ENCODE measurements around the gene AQP12B. TPM values are rescaled to one million over a fixed set of nuclear protein-coding genes. Genes with fewer than 3 reads are reported as not detected.

AQP12B gene
- total RNA-seq, 4 donors from 2014 or later = not detected

DNA sequence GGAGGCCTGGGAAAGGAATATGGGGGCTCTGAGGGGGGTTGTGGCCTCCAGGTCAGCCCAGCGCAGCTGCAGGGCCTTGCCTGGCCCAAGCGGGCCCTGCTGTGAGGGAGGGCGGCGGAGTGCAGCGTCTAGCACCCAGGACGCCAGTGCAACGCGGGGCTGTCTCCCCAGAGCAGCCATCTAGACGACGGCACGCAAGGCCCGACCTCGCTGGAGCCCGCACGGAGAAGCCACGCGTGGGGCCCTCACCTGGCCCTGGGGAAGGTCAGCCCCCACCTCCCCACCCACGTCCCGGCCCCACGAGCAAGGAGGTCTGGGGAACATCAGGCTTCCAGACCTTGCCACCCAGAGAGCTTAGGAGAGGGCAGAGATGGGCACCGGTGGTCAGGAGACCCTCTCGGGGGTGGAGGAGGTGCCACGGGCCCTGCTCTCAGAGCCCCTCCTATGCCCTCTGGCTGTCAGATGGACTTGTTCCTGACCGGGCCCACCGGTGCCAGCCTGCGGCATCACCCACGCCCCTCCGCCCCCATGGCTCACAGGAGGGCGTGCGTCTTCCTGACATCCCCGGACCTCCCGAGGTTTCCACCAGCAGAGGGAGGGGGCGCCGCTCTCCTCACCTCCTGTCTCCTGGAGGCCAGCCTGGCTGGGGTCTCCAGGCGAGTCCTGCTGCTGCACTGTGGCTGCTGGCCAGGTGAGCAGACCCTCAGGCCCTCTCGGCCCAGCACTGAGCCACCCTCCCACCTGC, 40.5 kb downstream of the AQP12B start:
- Histone ChIP-seq H3K9me3 (no peaks in the 10 kb centered on the region), H3K4me3 (no peak overlapping the region), H3K27ac (no peak overlapping the region), H3K27me3 (no peaks in the 10 kb centered on the region), H3K4me1 (no peaks in the 10 kb centered on the region), H3K36me3 (no peaks in the 10 kb centered on the region)
- DNase-seq = no peak
- intact Hi-C loops (cut with DNase I; ENCODE audit: low total_unique reads) = no loop called here
- TF ChIP-seq POLR2A (IDR thresholded peaks at IDR 0.05) = no peak

GRCh38 chr2:240640939-240641338, 41.7 kb downstream of the AQP12B start:
- Histone ChIP-seq H3K27ac (no peak overlapping the region), H3K36me3 (no peaks in the 10 kb centered on the region), H3K4me1 (no peaks in the 10 kb centered on the region), H3K9me3 (no peaks in the 10 kb centered on the region), H3K27me3 (no peaks in the 10 kb centered on the region), H3K4me3 (no peak overlapping the region)
- TF ChIP-seq, protein P1, sequence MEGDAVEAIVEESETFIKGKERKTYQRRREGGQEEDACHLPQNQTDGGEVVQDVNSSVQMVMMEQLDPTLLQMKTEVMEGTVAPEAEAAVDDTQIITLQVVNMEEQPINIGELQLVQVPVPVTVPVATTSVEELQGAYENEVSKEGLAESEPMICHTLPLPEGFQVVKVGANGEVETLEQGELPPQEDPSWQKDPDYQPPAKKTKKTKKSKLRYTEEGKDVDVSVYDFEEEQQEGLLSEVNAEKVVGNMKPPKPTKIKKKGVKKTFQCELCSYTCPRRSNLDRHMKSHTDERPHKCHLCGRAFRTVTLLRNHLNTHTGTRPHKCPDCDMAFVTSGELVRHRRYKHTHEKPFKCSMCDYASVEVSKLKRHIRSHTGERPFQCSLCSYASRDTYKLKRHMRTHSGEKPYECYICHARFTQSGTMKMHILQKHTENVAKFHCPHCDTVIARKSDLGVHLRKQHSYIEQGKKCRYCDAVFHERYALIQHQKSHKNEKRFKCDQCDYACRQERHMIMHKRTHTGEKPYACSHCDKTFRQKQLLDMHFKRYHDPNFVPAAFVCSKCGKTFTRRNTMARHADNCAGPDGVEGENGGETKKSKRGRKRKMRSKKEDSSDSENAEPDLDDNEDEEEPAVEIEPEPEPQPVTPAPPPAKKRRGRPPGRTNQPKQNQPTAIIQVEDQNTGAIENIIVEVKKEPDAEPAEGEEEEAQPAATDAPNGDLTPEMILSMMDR (IDR thresholded peaks at IDR 0.05) = no peak
- TF ChIP-seq POLR2A (IDR thresholded peaks at IDR 0.05) = no peak
- intact Hi-C loops (cut with DNase I; ENCODE audit: low total_unique reads) = no loop called here
- no peak for DNase-seq

GRCh38 chr2:240639566-240639965, 43.1 kb downstream of the AQP12B start:
- TF ChIP-seq, protein P1 (IDR thresholded peaks at IDR 0.05) = no peak
- TF ChIP-seq POLR2A (IDR thresholded peaks at IDR 0.05) = no peak
- Histone ChIP-seq H3K36me3 (no peaks in the 10 kb centered on the region), H3K27me3 (no peaks in the 10 kb centered on the region), H3K4me3 (no peak overlapping the region), H3K9me3 (no peaks in the 10 kb centered on the region), H3K4me1 (no peaks in the 10 kb centered on the region), H3K27ac (no peak overlapping the region)
- no peak for DNase-seq
- intact Hi-C loops (cut with DNase I; ENCODE audit: low total_unique reads) = no loop called here

GRCh38 chr2:240638512-240639160, 44.0 kb downstream of the AQP12B start:
- Histone ChIP-seq H3K4me3 (no peak overlapping the region), H3K27ac (no peak overlapping the region), H3K4me1 (no peaks in the 10 kb centered on the region), H3K36me3 (no peaks in the 10 kb centered on the region), H3K9me3 (no peaks in the 10 kb centered on the region), H3K27me3 (no peaks in the 10 kb centered on the region)
- DNase-seq = peak in 1 of 2 donors; percentile 41
- intact Hi-C loops (cut with DNase I; ENCODE audit: low total_unique reads) = no loop called here
- TF ChIP-seq, protein P1 (IDR thresholded peaks at IDR 0.05) = no peak
- no peak for TF ChIP-seq POLR2A (IDR thresholded peaks at IDR 0.05)

GRCh38 chr2:240637901-240638345, 44.8 kb downstream of the AQP12B start:
- no peak for TF ChIP-seq POLR2A (IDR thresholded peaks at IDR 0.05)
- TF ChIP-seq, protein P1 (IDR thresholded peaks at IDR 0.05) = no peak
- H3K4me3 ChIP-seq = no peak overlapping the region
- DNase-seq = no peak
- H3K27ac ChIP-seq = no peak overlapping the region
- intact Hi-C loops (cut with DNase I; ENCODE audit: low total_unique reads) = no loop called here
- H3K36me3 ChIP-seq = no peaks in the 10 kb centered on the region
- H3K4me1 ChIP-seq = no peaks in the 10 kb centered on the region
- H3K27me3 ChIP-seq = no peaks in the 10 kb centered on the region
- H3K9me3 ChIP-seq = no peaks in the 10 kb centered on the region

All from uterus (tissue), 4 donors.